Neural progenitor cell (in vitro differentiated cells): ENCODE measurements around the gene KNG1. TPM values are rescaled to one million over a fixed set of nuclear protein-coding genes. Genes with fewer than 3 reads are reported as not detected.
A peak's percentile ranks its signal among the peaks of the same experiment; 100 is the strongest.

Source experiments
- DNase-seq: peaks from one replicate; pipeline ENCODE4 v3.0.0-alpha.2; 2016; ENCODE audit warnings: low spot score
- H2AFZ ChIP-seq: fragments of 200-600 bp; sonication (generic); replicated peaks from 2 replicates; pipeline ENCODE4 v1.6.1; 2016; ENCODE audit warnings: antibody characterized with exemption
- H3F3A ChIP-seq: fragments of 200-600 bp; sonication (generic); 2 replicates; pipeline ENCODE4 v1.6.1; 2016; ENCODE audit warnings: antibody characterized with exemption, low read depth
- H3K27ac ChIP-seq: fragments of 200-600 bp; sonication (generic); 2 replicates; pipeline ENCODE4 v1.5.1; 2016; ENCODE audit warnings: mild to moderate bottlenecking
- H3K27me3 ChIP-seq: fragments of 200-600 bp; sonication (generic); 2 replicates; pipeline ENCODE4 v1.6.1; 2016; ENCODE audit warnings: mild to moderate bottlenecking, moderate library complexity
- H3K36me3 ChIP-seq: fragments of 200-600 bp; sonication (generic); 2 replicates; pipeline ENCODE4 v1.5.1; 2016
- H3K4me1 ChIP-seq: fragments of 200-600 bp; sonication (generic); 2 replicates; pipeline ENCODE4 v1.6.1; 2016; ENCODE audit warnings: mixed run types
- H3K4me2 ChIP-seq: fragments of 200-600 bp; sonication (generic); 2 replicates; pipeline ENCODE4 v1.6.1; 2016
- H3K4me3 ChIP-seq: fragments of 200-600 bp; sonication (generic); 2 replicates; pipeline ENCODE4 v1.5.1; 2016
- H3K79me2 ChIP-seq: fragments of 200-600 bp; sonication (generic); 2 replicates; pipeline ENCODE4 v1.6.1; 2016; ENCODE audit warnings: low read depth
- H3K9ac ChIP-seq: fragments of 200-600 bp; sonication (generic); 2 replicates; pipeline ENCODE4 v1.6.1; 2016
- H3K9me3 ChIP-seq: fragments of 200-600 bp; sonication (generic); 2 replicates; pipeline ENCODE4 v1.5.1; 2016; ENCODE audit warnings: low read depth
- H4K20me1 ChIP-seq: fragments of 200-600 bp; sonication (generic); 2 replicates; pipeline ENCODE4 v1.6.1; 2016; ENCODE audit warnings: low read depth
- H3K27ac Mint-ChIP-seq: 3 replicates; pipeline ENCODE4 v1.8.0; 2021; ENCODE audit warnings: mixed read lengths
- H3K27me3 Mint-ChIP-seq: 2 replicates; pipeline ENCODE4 v1.8.0; 2022; ENCODE audit warnings: low read depth, mild to moderate bottlenecking, inconsistent platforms, moderate library complexity, mixed read lengths; ENCODE audit not compliant: insufficient read depth
- H3K36me3 Mint-ChIP-seq: 3 replicates; pipeline ENCODE4 v1.8.0; 2021; ENCODE audit warnings: mixed read lengths
- H3K4me1 Mint-ChIP-seq: 3 replicates; pipeline ENCODE4 v1.8.0; 2021; ENCODE audit warnings: mixed read lengths
- H3K4me3 Mint-ChIP-seq: 3 replicates; pipeline ENCODE4 v1.8.0; 2021; ENCODE audit warnings: mild to moderate bottlenecking, moderate library complexity, mixed read lengths
- H3K9me3 Mint-ChIP-seq: 3 replicates; pipeline ENCODE4 v1.8.0; 2020; ENCODE audit warnings: mixed read lengths
- EZH2 ChIP-seq: fragments of 200-600 bp; sonication (generic); IDR thresholded peaks from 2 replicates; pipeline ENCODE4 v1.6.1; 2017; ENCODE audit warnings: antibody characterized with exemption, mild to moderate bottlenecking, moderate library complexity
- EZH2phosphoT487 ChIP-seq: fragments of 200-600 bp; sonication (generic); IDR thresholded peaks from 2 replicates; pipeline ENCODE4 v1.6.1; 2017; ENCODE audit warnings: antibody characterized with exemption
- total RNA-seq: library from RNA; depleted of rRNA; stranded (reverse); fragments of >200 nt; gene quantifications from 2 replicates; pipeline ENCODE4 v1.2.3, GENCODE V29; 2015; ENCODE audit warnings: low replicate concordance
- TF ChIP-seq, protein P1 (sequence below): fragments of 200-600 bp; sonication (generic); IDR thresholded peaks from 2 replicates; pipeline ENCODE4 v1.5.1; 2017; ENCODE audit warnings: antibody characterized with exemption, mild to moderate bottlenecking

Gene KNG1
- total RNA-seq, 1 donor from 2014 or later: not detected

DNA sequence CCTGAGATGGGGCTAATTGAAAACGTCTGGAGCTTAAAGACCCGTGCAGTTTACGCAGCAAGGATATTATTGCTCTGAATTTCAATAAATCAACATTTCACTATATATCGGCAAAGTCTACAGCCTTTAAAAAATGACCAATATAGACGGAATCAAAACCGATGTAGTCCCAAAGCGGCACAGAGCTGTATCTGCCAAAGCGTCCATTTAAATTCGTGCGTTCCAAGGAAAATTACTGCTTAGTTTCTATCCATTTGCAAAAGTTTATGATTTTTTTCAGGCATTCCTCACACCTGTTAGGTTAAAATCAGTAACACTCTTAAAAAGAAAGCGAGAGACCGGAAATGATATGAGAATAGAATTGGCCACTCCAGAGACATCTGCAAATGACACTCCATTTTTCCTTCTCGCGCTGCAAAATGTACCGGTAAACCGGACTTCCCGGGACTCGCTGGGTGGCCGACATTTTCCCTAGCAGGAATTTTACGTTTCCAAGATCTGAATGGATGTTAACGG, 65.4 kb downstream of the KNG1 start:
- peak; percentile 57 for TF ChIP-seq EZH2
- TF ChIP-seq, protein P1, sequence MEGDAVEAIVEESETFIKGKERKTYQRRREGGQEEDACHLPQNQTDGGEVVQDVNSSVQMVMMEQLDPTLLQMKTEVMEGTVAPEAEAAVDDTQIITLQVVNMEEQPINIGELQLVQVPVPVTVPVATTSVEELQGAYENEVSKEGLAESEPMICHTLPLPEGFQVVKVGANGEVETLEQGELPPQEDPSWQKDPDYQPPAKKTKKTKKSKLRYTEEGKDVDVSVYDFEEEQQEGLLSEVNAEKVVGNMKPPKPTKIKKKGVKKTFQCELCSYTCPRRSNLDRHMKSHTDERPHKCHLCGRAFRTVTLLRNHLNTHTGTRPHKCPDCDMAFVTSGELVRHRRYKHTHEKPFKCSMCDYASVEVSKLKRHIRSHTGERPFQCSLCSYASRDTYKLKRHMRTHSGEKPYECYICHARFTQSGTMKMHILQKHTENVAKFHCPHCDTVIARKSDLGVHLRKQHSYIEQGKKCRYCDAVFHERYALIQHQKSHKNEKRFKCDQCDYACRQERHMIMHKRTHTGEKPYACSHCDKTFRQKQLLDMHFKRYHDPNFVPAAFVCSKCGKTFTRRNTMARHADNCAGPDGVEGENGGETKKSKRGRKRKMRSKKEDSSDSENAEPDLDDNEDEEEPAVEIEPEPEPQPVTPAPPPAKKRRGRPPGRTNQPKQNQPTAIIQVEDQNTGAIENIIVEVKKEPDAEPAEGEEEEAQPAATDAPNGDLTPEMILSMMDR: no peak
- Histone ChIP-seq H3K4me1 (peaks cover 29% of the 10 kb centered on the region), H4K20me1 (peaks cover 41% of the 10 kb centered on the region), H2AFZ (peak overlapping the region; percentile 98), H3K27ac (peak overlapping the region; percentile 100), H3K36me3 (peaks cover 34% of the 10 kb centered on the region), H3K9me3 (no peaks in the 10 kb centered on the region), H3K27me3 (no peaks in the 10 kb centered on the region), H3F3A (peaks cover 46% of the 10 kb centered on the region), H3K79me2 (peaks cover 54% of the 10 kb centered on the region), H3K4me2 (peak overlapping the region; percentile 96), H3K9ac (peak overlapping the region; percentile 99), H3K4me3 (peak overlapping the region; percentile 97)
- H3K4me1 Mint-ChIP-seq: peaks cover 37% of the 10 kb centered on the region
- H3K4me3 Mint-ChIP-seq: peak overlapping the region; percentile 99
- H3K36me3 Mint-ChIP-seq: peaks cover 31% of the 10 kb centered on the region
- H3K9me3 Mint-ChIP-seq: peaks cover 2% of the 10 kb centered on the region
- H3K27me3 Mint-ChIP-seq: peaks cover 13% of the 10 kb centered on the region
- H3K27ac Mint-ChIP-seq: peak overlapping the region; percentile 94
- DNase-seq: no peak

DNA sequence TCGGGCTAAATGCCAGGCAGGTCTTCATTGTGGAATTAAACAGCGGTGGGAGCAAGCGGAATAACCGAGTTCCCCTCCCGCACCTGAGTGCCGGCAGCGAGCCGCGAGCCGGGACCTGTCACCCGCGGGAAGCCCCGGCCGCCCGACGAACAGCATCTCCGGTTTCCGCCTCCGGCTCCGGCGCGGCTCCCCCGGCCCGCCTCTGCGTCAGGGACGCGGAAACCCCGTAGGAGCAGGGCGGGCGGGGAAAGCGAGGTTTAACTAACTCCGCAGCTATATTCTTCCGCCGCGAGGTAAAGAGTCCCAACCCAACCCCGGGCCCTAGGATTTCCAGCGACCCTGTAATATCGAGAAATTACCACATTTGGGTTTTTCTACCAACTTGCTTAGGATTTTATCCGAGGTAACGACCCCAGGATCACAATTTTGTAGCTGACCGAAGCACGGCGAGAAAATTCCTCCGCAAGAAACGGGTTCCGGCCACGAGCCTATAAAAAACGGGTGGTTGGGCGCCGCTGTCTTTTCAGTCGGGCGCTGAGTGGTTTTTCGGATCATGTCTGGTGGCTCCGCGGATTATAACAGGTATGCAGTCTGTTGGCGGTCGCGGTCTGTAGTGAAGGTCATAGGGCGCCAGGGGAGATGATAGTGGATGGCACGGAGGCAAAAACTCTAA, 66.0 kb downstream of the KNG1 start, which contains the start of gene EIF4A2:
Gene EIF4A2 (plus strand): TSS at position 520 of the 673 bp plus-strand sequence. CDS start 34 bp downstream, at position 554.
- Histone ChIP-seq H3K4me3 (peak within 1 kb of the TSS; percentile 97), H3K4me2 (peak within 1 kb of the TSS; percentile 96), H3F3A (peaks cover 52% of the 10 kb centered on the region), H3K4me1 (peaks cover 29% of the 10 kb centered on the region), H3K79me2 (peaks cover 60% of the 10 kb centered on the region), H3K36me3 (peaks cover 40% of the 10 kb centered on the region), H3K27me3 (no peaks in the 10 kb centered on the region), H3K9me3 (no peaks in the 10 kb centered on the region), H4K20me1 (peaks cover 47% of the 10 kb centered on the region), H2AFZ (peak within 1 kb of the TSS; percentile 98), H3K9ac (peak within 1 kb of the TSS; percentile 99), H3K27ac (peak within 1 kb of the TSS; percentile 100)
- Mint-ChIP-seq H3K9me3 (peaks cover 2% of the 10 kb centered on the region), H3K27ac (peak within 1 kb of the TSS; percentile 100), H3K27me3 (peaks cover 13% of the 10 kb centered on the region), H3K4me3 (peak within 1 kb of the TSS; percentile 99), H3K36me3 (peaks cover 37% of the 10 kb centered on the region), H3K4me1 (peaks cover 42% of the 10 kb centered on the region)
- peak; percentile 97 for DNase-seq
- peak; percentile 52 for TF ChIP-seq EZH2
- no peak for TF ChIP-seq EZH2phosphoT487

DNA sequence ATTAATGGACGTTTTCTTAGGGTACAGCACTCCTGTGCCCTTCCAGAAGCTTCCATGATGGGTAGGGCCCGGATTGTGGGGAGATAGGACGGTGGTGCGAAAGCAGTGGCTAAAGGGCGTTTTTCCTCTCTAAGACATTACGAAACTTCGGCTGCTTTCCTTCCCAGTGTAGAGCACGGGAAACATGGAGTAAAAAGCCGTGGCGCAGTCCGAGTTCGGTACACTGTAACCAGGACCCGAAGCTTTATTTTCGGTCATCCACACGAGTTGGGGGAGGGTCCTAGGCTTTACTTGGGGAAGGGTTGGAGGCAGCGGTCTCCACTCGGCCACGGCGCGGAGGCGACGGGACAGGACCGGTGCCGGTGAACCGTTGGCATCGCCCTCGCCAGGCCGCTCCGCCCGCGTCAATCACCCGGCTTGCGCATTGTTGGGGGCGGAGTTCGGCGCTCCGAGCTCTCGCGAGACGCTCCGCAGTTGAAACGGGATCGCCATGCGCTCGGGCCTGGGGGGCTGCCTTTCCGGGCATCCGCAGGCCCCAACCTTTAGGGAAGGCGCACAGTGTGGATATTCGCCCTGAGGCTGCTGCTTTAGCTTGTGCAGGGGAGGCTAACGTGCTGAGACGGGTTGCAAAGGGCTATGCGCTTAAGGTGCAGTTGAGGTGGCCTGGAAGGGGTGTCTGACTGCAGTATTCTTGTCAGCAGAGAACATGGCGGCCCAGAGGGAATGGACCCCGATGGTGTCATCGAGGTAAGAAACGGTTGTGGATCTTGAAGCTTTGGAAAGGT, 66.8 kb downstream of the KNG1 start:
- Histone ChIP-seq H3K36me3 (peaks cover 45% of the 10 kb centered on the region), H3F3A (peaks cover 59% of the 10 kb centered on the region), H3K27me3 (no peaks in the 10 kb centered on the region), H3K4me3 (peak overlapping the region; percentile 97), H3K4me1 (peaks cover 29% of the 10 kb centered on the region), H2AFZ (no peak overlapping the region), H3K9ac (peak overlapping the region; percentile 99), H3K79me2 (peaks cover 67% of the 10 kb centered on the region), H4K20me1 (peaks cover 54% of the 10 kb centered on the region), H3K27ac (peak overlapping the region; percentile 100), H3K9me3 (no peaks in the 10 kb centered on the region), H3K4me2 (peak overlapping the region; percentile 96)
- Mint-ChIP-seq H3K27ac (peak overlapping the region; percentile 100), H3K36me3 (peaks cover 40% of the 10 kb centered on the region), H3K4me3 (peak overlapping the region; percentile 99), H3K9me3 (peaks cover 2% of the 10 kb centered on the region), H3K4me1 (peaks cover 45% of the 10 kb centered on the region), H3K27me3 (peaks cover 13% of the 10 kb centered on the region)
- DNase-seq: peak; percentile 90
- TF ChIP-seq EZH2phosphoT487 (no peak), EZH2 (no peak)
- TF ChIP-seq, protein P1: no peak
